Dermis blood vessel endothelial cell (primary cell): Measurements from ENCODE around the gene RASSF3. TPM values are rescaled to one million over a fixed set of nuclear protein-coding genes. Genes with fewer than 3 reads are reported as not detected.
"Not testable (repeated sequence)": the region's sequence is repeated elsewhere in the genome, so short reads cannot be mapped to it uniquely, and the experiment has no call there.

Experiments used
- DNase-seq: peaks from one replicate; pipeline ENCODE4 v3.0.0; 2010
- total RNA-seq: library from RNA; depleted of rRNA; stranded (reverse); fragments of >200 nt; gene quantifications from 2 replicates; pipeline ENCODE4 v1.2.3, GENCODE V29; 2014

The RASSF3 gene
- total RNA-seq, 1 donor from 2014 or later: 37.9 TPM

DNA sequence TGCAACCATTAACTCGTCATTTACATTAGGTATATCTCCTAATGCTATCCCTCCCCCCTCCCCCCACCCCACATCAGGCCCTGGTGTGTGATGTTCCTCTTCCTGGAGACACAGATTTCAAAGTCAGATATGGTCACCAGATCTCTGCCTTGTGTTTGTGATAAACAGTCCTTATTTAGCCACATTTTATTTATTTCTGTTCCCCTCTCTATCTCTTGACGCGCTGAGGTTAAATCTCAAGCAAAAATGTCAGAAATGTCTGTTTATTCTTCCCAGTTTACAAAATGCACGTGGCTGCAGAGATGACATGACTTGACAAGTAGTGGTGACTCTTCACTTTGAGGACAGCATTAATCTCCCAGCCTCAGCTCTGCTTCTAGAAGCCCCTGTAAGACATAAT lies 11.5 kb upstream of the RASSF3 start:
- DNase-seq: no peak

DNA sequence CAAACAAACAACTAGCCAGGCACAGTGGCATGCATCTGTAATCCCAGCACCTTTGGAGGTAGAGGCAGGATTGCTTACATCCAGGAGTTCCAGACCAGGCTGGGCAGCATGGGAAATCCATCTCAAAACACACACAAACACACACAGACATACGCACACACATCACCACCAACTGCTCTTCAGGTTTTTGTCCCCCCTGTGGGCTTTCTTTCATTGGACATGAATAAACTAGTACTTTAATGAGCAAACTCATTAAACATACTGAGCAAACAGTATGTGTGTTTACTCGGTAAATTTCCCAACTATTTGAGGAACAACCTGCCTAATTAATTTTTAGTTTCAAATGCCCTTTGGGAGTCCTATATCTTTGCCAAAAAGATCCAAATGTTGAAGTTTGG lies 10.1 kb upstream of the RASSF3 start:
- DNase-seq: no peak

DNA sequence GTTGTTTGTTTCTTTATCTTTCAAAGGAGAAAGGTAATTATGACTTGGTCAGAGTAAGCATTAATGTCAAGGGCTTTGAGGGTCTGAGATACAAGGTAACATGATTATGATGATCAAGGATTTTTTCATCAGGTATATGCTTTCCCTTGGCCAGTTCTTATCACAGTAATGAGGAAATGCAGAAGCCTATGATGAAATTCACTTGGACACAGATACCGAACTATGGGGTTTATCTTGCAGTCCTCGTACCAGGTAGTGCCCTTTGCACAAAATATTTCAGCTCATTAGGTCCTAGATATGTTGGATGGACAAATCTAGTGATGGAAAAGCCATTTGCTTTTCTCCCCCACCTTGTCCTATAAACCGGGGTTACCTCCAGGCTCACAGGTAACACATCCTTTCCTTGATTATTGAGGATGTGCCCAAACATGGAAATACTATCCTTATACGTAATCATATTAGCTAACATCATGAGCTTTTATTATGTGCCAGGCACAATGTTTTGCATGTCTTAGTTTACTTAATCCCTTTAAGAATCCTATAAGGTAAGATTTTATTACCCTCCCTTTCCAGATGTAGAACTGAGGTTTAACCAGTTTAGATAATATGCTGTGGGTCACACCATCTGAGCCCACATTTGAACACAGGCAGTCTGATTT lies 7.0 kb upstream of the RASSF3 start:
- no peak for DNase-seq

DNA sequence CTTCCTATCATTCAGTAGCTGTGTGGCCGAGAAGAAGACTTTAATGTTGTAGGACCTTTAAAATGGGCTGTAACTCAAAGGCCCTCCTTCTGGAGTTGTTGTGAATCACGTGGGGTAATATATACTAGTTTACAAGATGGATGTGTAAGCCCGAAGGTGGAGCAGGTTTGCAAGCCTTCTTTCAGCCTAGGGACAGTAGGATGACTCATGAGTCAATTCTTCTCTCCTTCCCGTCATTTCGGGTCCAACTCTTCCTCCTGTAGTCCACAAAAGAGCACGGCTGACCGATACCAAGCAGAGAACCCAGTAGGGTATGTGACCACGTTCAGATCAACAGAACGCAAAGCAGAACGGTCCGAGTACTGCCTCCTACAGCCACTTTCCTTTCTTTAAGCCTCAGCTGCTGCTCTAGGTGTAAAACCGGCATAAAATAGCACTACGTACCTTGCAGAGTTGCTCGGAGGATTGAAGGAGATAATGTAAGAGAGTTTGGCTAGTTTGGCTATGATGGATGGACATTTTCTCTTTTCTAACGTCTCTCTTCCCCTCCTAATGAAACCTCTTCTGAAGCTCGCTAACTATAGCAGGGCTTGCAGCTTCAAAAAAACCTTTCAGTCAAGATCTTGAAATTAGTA lies 1.3 kb upstream of the RASSF3 start:
- DNase-seq: peak; percentile 63

DNA sequence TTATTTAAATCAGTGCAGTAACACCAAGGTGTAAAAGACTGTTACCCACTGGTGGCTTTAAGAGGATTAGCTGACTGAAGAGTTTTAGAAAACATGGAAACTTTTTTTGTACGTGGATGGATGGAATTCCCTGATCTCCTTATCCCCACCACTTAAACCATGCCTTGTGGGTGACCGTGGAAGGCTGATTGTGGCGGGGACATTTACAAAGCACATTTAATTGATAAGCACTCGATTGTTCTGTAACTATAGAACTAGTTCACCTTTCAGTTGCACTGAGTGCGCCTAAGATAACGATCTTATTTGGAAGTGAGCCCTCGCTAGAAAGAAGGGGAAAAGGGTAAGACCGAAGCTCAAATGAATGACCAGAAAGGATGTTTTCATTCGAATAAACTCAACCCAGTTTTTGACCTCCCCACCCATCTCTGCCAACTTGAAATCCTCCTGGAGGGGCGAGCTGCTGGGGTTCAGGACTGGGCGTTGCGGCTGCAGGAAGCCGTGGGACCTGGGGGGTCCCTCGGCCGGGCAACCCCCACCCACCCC lies 688 bp upstream of the RASSF3 start:
- DNase-seq: peak; percentile 54

DNA sequence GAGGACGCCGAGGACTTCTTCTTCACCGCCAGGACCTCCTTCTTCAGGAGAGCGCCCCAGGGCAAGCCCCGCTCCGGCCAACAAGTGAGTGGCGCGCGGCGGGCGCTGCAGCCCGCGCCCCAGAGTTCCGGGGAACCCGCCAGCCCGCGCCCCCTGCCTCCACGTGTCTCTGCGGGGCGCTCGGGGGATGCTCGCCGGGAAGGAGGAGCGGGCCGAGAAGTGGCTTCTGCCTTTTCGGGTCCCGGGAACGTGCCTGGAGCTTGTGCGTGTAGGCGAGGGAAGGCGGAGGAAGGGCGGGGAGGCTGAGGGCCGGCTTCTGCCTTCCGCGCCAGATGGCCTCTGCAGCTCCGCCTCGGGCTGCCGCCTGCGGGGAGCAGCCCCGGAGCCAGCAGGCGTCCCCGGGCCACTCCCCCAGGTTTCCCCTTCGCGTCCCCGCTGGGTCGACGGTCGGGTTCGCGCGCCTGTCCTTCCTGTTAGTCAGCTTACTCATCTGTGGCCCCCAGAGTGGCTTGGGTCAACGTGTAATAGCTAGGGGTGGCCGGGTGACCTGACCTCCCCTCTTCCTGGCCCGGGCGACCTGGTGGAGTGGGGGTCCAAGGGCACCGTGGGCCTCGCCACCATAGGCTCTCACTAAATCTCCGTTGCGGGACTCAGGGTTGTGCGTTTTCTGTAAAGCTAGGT lies 505 bp downstream of the RASSF3 start:
- DNase-seq: peak; percentile 71

DNA sequence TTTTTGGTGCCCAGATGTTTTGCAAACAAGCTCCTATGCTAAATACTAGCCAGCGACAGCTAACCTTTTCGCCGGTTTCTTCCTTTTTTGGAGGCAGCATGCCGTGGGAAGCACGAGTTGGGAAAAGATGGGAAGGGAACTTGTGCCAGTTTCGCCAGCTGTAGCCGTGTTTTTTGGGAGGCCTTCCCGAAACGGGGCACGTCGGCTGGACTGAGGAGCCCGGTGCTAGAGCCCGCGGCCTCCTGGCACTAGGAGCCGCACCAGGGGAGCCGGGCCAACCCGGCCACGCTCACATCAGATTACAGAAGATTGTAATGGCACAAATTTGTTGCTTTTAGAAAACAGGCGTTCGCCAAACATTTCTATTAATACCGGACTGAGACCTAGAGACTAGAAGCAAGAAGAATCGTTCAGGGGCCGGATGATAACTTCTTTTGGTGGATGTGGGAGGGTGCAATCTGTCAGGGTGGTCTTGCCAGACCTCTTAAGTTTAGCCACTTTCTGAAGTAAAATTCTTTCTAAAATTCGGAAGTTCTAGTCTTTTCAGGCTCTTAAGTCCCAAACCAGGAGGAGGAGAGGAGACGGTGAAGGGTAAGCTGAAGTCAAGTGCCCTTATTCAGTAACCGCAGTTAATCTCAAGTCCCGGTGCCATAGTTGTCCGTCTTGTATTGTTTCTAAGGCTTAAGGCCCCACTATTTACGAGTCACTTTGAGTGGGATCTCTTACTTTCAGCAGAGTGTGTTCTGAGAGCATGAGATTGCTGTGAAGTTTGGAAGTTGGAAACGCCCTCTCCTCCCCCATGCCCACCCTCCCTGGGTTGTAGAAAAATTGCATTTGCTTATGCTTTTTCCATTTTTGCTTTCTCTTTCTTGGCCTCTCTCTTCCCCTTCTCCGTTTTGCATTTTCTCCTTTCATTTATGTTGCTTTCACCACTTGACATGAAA lies 1.3 kb downstream of the RASSF3 start:
- DNase-seq: peak; percentile 48

DNA sequence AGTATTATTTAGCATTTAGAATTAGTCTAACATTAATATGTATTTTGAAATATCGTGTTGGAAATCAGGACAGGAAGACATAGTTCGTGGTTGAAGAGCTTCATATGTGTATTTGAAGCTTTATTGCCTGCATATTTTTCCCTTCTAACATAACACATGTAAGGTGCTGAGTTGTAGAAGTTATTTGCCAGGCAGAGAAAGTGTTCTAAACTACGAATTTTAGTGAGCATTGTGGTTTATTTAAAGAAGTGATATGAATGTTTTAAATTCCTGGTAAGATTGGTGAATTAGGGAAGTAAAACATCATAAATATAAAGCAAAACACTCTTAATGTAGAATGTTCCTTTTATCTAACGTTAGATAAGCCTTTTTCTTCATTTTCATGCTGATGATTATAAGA lies 2.5 kb downstream of the RASSF3 start:
- no peak for DNase-seq

DNA sequence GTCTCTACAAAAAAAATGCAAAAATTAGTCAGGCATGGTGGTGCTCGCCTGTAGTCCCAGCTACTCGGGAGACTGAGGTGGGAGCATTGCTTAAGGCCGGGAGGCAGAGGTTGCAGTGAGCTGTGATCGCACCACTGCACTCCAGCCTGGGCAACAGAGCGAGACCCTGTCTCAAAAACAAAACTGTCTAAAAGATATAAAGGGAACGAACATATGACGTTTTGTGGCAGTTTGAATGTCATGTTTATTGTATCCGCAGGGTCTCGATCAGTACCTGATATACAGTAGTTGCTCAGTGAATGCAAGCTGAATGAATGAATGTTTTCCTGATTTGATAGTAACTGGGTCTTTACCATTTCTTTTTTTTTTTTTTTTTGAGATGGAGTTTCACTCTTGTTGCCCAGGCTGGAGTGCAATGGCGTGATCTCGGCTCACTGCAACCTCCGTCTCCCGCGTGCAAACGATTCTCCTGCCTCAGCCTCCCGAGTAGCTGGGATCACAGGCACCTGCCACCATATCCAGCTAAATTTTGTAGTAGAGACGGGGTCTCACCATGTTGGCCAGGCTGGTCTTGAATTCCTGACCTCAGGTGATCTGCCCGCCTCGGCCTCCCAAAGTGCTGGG lies 3.6 kb downstream of the RASSF3 start:
- not testable (repeated sequence) for DNase-seq

DNA sequence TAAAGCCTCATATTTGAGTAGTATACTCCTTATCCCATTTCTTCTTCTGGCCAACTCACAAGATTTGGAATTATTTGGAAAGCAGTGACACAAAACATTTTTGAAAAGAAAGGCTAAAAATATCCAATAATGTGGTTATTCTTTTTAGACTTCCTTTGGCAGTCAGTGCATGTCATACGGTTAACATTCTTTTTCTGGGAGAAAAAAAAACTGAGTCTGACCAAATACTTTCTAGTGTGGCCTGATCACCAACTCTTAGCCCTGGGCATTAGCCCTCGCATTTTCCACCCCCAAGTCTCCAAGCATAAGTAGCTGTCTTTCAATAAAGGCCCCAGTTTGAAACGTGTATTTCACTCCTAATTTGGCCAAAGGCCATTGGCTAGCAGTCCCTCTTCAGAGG lies 5.9 kb downstream of the RASSF3 start:
- no peak for DNase-seq

DNA sequence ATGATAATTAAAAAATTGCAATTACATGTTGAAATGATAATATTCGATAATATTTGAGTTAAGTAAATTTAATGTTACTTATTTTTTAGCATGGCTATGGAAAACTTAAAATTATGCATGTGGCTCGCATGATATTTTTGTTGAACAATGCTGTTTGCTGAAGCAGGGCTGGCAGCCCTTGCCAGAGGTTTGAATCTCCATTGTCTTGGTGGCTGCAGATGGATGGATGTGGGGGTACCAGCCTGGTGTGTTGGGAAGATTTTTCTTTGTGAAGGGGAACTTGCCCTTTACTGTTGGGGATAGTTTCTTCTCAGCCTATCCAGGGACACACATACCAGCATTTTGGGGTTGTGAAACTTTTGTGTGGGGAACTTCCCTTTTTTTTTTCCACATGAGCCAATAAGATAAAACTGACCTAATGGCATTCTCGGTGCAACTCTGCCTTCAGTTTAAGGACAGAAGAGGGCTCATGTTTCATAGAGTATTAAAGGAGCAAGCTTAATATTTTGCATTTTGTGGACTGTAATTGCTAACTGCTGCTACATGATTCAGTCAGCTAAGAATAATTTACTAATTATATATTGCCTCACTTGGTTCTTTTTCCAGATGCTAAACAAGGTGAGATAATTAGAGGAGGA lies 8.8 kb downstream of the RASSF3 start:
- DNase-seq: peak; percentile 37

DNA sequence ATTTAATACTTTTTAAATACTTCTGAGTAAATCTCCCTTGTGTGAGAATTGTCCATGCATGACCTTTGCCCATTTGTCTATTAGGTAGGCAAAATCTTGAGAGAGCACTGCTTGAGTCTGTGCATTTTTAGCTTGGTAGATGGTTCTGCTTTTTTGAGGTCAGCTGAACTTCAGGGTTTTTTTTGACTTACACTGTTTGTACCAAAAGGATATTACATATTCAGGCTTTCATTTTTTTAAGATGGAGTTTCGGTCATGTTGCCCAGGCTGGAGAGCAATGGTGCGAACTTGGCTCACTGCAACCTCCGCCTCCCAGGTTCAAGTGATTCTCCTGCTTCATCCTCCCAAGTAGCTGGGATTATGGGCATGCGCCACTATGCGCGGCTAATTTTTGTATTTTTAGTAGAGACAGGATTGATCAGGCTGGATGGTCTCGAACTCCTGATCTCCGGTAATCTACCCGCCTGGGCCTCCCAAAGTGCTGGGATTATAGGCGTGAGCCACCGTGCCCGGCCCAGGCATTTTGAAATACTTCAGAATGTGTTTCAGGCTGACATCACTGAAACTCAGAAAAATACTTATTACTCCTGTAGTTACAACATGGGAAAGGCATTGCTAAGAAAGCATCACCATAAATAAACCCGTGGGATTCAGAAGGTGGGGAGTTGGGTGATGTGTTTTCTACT lies 11.1 kb downstream of the RASSF3 start:
- no peak for DNase-seq

DNA sequence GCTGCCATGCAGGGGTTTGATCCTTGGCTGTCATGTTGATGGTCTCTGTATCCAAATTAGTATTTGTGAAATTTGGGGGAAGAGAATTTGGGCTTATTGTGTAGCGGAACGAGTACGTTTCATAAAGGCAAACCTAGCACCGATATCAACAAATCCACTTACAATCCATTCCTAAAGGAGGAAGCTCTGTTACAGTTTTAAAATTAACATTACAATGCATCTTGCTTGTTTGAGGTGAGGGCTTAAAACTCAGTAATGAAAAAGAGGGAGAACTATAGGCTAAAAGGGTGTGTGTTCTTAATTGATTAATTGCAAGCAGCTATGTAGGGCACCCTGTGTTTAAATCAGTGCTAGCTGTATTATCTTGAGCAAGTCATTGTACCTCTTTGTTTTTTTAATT lies 13.7 kb downstream of the RASSF3 start:
- no peak for DNase-seq

DNA sequence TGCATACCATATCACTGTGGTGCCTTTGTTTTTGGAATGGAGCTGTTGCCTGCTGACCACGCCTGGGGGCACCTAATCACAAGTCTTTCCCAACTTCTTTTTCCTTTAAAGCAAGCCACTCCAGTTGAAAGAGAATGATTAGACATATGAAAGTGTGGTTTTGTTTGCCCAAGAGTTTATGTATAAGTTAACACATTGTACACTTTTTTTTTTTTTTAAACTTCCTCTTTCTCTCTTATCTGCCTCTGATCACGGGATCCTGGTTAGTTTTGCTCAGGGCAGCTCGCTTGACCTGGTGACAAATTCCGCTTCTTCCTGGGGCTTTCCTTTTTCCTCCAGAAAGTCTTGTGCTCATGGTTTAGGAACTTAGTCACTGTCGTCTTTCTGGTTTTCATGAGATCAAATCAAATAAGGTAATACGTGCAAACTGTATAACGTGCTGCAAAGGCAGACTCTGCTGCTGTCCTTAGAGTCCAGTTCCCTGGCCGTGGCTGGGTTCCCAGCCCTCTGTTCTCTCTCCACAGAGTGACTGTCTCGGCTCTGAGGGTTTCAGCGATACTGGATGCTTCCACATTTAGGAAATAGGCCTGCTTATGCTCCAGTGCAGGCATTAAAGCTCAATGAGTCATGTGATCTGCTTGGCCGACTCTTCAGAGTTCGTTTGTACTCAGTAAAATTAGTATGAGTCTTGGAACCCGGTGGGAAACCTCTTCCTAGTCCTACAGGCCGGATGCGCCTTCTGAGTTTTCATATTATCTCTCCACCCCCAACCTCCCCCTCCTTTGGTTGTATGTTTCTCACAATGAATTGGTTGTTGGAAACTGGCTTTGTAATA lies 15.2 kb downstream of the RASSF3 start:
- peak; percentile 93 for DNase-seq

DNA sequence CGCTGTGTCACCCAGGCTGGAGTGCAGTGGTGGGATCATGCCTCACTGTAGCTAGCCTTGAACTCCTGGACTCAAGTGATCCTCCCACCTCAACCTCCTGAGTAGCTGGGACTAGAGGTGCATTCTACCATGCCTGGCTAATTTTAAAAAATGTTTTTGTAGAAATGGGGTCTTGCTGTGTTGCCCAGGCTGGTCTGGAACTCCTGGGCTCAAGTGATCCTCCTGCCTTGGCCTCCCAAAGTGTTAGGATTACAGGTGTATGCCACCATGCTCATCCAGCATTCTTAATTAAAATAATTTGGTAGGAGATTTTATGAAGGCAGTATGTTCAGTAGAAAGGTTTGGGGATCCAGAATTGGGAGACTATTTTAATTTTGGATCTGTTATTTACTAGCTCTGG lies 16.3 kb downstream of the RASSF3 start:
- not testable (repeated sequence) for DNase-seq

DNA sequence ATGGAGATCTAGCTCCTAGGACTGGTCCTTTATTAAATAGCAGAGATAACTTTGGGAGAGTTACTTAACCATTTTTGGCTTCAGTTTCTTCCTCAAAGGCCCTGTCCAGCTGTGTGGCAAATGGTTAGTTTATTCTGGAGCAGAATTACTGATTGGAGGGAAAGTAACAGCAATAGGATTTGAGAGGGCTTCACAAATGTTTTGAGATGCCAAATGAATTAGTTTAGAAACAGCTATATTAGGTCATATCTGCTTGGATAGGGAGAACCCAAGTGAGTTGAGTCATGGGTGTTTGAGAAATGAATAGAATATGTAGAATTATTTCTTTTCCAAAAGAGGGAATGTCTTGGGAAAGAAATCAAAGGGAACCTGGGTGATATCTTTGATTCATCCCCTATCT lies 17.5 kb downstream of the RASSF3 start:
- DNase-seq: peak; percentile 35

DNA sequence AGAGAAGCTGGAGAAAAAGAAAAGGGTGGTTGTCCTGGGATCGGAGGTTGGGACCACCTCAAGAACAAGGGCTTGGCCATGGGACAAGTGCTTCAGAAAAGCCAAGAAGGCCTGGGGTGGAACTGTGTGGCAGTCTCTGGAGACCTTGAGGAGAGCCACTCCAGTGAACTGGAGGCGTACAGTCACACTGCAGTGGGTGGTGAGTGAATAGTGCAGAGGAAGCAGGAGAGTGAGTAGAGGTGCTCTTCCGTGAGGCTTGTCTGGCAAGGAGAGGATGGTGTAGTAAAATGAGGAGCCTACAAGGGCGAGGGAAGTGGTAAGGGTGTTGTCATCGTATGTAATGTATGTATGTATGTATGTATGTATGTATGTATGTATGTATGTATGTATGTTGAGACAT lies 20.9 kb downstream of the RASSF3 start:
- DNase-seq: no peak

DNA sequence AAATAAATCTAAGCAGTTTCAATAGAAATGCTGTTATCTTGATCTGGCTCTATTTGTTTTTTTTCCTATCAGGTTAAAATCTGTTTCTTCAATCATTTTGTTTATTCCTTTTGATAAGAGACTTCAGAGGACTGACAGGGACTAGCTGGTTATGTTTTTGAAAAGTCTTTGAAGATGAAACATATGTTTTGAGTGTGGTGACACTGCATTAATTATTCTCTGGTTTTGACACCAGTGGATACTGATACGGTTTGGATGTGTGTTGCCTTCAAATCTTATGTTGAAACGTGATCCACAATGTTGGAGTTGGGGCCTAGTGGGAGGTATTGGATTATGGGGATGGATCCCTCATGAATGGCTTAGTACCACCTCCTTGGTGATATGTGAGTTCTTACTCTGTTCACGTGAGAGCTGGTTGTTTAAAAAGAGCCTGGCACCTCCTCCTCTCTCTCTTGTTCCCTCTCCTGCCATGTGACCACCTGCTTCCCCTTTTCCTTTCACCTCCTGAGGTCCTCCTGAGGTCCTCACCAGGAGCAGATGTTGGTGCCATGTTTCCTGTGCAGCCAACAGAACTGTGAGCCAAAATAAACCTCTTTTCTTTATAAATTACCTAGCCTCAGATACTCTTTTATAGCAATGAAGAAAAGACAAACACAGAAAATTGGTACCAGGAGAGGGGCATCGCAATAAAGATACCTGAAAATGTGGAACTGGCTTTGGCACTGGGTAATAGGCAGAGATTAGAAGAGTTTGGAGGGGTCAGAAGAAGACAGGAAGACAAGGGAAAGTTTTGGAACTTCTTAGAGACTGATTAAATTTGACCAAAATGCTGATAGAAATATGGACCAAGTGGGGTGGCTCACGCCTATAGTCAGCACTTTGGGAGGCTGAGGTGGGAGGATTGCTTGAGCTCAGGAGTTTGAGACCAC lies 23.0 kb downstream of the RASSF3 start:
- DNase-seq: peak; percentile 19

DNA sequence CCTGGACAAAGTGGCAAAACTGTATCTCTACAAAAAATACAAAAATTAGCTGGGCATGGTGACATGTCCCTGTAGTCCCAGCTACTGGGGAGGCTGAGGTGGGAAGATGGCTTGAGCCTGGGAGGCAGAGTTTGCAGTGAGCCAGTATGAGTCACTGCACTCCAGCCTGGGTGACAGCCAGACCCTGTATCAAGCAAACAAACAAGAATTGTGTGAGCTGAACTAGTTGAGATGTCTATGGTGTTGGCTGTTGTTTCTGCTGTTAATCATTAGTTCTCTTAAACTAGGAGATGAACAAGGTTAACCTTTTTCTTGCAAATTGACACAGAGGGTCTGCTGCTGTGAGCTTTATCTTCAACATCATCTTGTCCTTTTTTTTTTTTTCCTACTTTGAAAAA lies 23.6 kb downstream of the RASSF3 start:
- peak; percentile 78 for DNase-seq
